Measurements from ENCODE around the gene MYO1E.
"Not testable (repeated sequence)": the region's sequence is repeated elsewhere in the genome, so short reads cannot be mapped to it uniquely, and the experiment has no call there.

MYO1E gene

DNA sequence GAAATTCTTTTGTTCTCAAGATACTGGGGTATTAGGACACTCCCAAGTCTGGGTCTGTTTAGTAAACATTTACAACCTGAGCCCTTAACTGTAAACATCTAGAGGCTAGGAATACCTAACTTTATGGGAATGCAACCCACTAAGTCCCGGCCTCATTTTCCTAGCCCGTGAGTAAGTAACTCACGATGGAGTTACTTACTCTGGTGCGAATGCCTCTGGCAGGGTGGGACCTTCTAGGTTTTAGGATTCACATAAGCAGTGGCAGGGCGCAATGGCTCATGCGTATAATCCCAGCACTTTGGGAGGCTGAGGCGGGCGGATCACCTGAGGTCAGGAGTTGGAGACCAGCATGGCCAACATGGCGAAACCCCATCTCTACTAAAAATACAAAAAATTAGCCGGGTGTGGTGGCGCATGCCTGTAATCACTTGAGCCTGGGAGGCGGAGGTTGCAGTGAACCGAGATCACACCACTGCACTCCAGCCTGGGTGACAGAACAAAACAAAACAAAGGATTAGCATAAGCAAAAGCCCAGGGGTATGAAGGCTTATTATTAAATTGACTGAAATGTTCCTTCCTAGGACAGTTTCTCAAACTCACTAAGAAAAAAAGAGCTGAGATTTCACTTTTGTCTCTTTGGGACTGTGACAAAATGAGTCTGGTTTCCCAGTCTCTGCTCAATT, 14.7 kb upstream of the MYO1E start:
- DNase-seq: not testable (repeated sequence)

DNA sequence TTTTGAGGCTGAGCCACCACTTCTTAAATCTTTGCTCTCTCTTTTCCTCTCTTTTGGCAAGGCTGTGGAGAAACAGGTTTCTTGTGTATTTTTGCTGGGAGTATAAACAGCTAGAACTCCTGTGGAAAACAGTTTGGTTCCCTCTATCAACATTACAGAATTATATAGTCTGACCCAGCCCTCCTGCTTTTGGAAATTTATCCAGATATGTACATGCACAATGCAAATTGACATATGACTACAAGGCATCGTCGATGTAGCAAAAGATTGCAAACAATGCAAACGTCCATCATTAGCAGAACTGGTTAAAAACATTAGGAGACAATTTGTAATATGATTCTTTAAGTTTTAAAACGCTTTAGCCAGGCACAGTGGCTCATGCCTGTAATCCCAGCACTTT, 12.5 kb upstream of the MYO1E start:
- no peak for DNase-seq

DNA sequence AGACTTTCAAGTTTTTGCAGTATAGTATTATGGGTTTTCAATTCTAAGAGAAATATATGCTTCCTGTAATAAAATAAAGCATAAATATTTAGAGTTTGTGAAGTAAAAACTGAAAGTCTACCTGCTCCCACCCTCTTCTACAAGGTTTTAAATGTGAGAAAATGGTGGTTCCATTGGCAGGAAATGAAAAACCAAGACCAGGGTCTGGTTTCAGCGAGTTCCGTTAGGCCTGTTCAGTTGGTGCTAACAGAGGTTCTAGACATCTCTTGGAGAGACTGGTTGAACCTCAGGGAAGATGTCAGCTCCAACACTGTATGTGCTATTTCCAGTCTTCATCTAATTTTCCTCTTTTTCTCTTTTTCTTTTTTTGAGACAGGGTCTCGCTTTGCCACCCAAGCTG, 11.8 kb upstream of the MYO1E start:
- no peak for DNase-seq

DNA sequence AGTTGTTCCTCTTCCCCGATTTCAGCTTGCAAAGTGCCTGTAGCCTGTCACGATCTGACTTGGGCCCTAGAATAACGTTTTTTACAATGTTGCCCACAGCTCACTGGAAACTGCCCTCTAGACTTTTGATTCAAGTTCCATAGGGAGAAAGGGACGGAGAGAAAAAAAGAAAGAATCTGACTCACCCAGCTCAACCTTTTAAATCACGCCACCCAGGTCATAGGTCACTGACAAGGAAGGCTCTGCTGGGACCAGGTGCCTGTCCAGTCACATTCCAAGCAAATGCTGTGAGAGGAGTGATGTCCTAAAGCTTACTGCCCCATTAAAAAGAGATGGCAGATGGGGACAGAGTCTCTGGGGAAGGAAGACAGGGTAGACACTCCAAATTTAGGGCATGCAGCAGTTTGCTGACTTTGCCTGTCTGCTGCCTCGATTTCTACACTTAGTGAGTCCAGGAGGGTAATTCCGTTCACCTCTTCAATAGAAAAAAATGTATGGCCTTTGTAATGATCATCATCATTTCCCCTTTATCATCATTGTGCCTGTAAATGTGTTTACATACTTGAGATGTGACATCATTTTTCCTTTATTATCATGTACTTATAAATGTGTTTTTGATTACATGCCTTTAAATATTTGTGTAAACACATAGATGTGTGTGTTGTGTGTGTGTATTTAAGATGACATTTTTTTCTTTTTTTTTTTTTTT, 8.4 kb upstream of the MYO1E start:
- no peak for DNase-seq

DNA sequence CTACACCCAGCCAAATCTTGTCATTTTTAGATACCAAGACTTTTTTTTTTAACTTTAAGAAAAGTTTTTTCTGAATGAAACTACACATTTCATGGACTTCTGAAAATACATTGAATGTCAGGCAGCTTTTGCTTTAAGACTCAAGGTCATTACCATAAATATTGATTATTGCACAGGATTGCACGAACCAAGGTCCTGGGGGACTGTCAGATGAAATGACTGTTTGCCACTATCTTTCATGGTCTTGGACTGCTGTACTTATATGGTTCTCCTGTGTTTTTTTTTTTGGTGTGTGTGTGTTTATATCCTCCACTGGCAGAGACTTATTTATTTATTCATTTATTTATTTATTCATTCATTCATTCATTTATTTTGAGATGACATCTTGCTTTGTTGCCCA, 6.9 kb upstream of the MYO1E start:
- no peak for DNase-seq

DNA sequence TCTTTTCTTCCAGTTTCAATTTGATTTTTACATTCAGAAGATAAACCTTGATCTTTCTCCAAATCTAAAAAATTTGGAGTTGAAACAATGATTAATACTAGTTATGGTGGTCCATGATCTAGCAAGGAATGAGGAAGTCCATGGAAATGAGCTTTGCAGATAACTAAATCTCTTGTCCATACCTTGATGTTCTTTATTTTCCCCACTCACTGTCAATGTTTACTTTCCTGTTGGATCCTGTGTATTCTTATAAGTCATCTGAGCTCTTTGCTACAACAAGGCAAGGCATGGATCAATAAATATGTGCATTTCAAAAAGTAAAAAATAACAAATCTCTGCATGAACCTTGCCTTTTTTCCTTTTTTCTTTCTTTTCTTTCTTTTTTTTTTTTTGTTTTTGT, 6.2 kb upstream of the MYO1E start:
- no peak for DNase-seq

DNA sequence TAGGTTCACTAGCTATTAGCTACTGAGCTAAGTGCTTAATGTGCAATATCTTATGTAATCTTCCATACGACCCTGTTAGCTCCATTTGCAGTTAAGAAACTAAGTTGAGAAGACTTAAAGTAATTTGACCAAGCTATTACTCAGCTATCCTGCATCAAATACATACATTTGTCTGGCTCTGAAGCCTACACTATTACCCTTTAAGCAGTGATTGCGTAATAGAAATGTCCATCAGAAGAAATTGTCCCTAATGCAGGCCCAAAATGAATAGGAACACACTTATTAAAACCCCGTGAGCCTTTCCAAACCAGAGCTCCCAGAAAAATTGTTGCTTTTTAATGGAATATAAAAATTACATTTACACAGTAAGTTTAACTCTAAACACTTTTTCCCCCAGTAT, 5.3 kb upstream of the MYO1E start:
- DNase-seq: no peak

DNA sequence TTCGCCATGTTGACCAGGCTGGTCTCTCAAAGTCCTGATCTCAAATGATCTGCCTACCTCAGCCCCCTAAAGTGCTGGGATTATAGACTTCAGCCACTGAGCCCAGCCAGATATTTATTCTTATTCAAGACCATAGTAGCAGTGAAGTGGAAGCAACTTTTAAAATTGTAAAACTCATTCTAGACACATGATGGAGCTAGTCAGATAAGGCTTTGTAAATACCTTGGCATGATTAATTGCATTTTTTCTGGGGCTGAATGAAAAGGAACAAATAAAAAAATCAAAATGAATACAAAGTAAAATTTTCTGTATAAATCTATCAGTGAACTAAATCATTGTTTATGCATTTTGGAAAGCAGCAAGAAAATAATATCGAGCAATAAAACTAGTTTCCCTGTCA, 4.1 kb upstream of the MYO1E start:
- peak; percentile 44 for DNase-seq

DNA sequence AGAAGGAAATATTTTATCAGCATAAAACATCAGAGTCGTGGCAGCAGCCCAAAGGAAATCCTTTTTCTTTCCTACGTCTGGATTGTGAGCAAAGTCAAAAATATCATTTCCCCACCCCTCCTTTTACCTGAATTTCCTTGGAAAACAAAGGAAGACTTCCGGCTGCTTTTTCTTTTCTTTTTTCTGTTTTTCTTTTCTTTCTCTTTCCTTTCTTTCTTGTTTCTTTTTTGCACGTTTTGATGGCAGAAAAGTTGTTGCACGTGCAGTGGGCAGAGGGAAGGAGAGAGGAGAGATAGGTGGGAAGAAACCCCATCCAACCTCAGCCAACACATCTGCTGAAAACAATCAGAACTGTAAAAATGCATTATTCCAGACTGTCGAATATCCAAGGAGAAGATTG, 544 bp upstream of the MYO1E start:
- DNase-seq: no peak

DNA sequence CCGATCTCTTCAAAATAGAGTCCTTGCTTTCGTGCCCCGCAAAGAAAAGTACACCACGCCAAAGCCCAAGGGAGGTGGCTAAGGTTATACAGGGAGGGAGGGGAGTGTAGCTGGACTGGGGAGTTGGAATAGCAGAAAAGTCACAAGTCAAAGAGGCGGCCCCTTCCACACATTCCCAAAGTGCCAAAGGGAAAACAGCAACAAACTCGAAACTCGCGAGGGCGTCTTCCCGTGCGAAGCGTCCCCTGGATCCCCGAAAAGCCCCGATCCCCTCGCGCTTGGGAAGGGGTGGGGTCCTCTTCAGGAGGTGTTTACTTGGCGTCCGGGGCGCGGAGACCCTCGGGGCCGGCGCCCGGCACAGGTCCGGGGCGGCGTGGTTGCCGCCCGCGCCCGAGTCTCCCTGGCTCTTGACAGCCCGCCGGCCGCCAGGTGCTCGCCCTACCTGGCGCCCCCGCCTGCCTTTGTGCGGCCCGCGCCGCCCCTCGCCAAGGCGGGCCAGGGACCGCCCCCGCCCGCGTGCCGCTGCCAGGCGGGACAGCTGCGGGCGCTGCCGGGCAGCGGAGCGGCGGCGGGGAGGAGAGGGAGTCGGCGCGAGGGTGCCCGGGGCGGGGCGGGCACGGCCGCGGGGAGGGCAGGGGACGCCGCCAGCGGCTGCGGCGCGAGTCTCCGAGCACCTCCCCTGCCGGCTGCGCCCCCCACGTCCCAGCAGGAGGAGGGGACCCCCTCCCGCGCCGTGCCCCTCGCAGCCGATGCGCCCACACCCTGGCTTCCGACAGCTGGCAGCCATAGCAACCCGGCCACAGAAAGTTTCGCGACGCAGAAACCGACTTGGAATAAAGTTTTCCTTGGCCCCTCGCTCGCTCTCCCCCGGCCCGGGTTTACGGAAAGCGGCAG, 966 bp downstream of the MYO1E start:
- DNase-seq: peak; percentile 29

DNA sequence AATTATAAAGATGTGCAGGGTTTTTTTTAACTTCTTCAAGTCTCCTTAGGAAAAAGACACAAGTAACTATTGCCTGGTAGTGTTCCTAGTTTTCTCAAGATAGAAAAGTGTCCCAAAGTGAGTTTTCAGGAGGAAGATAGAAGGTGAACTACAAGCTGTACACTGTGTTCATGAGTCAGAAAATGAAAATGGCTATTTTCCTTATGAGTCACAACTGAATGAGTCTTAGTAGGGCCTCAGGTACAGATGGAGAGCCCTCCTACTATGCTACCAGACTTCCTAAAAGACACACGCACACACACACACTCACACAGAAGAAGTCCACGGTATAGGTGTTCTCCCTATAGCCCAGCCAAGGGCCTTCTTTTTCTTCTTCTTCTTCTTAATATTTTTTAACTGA, 3.1 kb downstream of the MYO1E start:
- no peak for DNase-seq

DNA sequence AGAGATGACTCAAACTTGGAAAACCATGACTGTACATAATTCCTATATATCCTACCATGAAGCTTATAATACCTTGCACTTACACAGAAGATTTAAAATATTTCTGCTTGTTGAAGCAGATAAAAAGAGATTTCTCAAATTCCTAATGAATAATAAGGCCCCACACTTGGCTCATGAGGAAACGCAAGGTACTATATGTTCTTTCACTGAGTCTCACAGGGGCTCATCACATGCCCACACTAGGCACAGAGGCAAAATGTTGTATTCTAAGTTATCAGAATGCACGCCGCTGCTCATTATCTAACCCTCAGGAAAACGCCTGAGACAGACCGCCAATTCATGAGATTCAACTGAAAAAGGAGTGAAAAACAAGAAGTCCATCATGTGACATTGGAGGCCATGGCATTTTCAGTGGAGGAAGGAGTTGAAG, 5.6 kb downstream of the MYO1E start:
- DNase-seq: peak; percentile 69

DNA sequence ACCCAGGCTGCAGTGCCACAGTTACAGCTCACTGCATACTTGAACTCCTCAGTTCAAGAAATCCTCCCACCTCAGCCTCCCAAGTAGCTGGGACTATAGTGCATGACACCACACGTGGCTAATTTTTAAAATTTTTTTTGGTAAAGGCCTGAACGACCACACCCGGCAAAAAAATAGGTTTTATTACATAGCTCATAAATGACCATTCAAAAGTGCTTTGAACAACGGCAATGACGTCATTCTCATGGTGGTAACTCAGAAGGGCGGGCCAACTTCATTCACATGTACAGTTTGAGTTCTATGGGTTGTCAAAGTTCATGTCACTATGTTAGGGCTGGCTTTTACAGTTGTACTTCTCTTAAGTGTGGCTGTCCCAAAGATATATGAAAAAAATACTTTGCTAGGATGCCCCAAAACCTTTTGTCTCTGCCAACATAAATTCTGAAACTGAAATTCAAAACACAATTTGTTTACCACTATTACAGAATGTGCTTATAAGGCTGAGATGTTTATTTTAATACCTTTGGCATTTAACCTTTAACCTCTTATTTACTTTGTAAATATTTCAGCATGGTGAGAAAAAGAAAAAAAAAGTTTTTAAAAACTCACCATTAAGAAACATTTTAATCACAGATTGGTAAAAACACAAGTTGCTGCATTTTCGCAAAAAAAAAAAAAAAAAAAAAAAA, 6.2 kb downstream of the MYO1E start:
- DNase-seq: no peak

DNA sequence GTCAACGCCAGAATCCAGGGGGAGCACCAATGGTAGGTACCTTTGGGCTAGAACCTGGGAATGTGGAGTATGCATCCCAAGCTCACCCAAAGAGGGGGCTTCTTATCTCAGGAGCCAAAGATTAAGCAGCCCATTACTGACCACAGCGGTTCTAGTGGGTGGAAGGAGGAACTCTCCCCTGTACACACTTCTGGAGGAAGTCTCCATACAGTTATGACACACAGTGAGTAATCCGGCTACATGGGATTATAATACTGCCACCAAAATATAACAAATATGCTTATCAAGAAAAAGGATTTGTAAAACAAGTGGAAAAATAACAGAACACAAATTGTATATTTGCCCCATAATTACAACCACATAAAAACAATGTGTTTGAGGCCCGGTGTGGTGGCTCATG, 8.4 kb downstream of the MYO1E start:
- peak; percentile 42 for DNase-seq

DNA sequence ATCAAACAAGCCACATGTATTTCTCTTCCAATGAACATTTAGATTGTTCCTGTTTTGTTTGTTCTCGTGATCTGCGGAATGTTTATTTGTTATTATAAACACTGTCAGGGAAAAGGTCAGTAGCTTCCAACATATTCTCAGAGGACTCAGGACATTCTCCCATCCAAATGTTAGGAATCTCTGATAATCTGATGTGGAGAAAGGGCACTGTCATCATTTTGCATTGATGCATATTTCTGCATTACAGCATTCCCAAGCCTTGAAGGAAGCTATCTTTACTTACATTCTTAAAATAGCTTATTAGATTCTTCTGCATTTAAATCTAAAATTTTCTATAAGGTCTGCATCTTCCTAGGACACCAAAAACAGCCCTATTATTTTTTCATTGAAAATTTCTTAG, 10.3 kb downstream of the MYO1E start:
- DNase-seq: no peak

DNA sequence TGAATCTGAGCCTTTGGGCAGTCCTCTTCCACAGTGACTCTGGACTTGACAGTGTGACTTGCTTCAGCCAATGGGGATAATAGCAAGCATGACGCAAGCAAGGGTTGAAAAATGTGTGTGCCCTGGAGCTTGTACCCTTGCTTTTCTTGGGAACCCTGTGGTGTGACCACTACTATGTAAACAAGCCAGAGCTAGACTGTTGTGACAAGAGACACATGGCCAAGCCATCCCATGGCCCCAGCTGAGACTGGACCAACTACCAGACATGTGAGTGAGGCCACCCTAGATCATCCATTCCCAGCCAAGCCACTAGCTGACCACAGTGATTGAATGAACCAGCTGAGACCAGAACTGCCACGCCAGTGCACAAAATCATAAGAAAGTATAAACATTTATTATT, 11.8 kb downstream of the MYO1E start:
- no peak for DNase-seq

DNA sequence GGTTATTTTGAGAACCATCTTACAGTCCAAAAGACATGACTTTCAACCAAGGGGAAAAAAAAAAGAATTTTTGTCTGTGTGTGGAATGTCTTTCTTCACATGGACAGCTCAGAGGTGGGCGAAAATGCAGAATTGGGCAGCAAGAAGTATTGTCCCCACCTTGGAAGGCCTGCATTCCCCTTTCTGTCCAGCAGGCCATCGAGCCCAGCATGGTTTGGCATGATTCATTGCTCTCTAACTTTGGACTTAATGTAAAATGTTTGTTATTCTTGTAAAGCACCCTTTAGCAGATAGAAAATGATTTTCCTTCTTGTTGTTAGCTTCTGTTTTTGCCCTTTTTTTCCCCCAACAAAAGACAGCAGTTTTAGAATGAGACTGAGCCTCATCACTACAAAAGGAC, 12.4 kb downstream of the MYO1E start:
- no peak for DNase-seq

DNA sequence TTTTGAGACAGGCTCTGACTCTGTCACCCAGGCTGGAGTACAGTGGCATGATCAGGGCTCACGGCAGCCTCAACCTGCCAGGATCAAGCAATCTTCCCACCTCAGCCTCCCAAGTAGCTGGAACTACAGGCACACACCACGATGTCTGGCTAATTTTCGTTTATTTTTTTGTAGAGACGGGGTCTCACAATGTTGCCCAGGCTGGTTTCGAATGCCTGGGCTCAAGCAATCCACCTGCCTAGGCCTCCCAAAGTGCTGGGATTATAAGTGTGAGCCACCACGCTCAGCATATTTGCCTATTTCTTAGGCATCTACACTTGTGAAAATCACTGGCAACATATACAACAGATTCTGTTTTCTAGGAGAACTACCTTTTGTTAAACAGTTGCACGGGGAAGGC, 16.9 kb downstream of the MYO1E start:
- no peak for DNase-seq

DNA sequence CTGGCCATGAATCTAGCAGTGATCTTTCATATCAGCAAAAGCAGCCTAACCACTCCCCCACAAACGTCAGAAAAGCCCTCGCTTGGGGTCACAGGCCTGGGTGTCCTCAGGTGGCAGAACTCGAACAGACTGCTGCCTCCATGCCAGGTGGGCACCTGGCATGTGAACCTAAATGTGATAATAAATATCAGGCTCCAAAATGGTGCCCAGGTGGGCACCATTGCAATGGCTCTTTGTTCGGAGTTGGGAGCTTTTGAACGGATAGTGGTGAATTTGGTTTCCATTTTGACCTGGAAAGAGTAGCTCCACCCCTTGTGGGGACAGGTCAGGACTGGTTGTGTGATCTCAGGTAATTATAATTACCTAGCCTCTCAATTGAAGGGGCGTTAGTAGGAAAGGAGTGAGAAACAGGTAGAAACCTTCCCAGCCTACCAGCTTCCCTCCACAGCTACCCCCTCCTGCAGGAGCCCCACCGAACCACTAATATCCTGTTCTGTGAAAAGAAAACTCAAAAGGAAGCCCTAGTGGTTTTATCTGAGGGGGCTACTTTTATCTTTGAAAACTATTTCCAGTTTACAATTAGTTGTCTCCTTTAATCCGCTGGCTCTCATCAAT, 18.1 kb downstream of the MYO1E start:
- peak; percentile 23 for DNase-seq

DNA sequence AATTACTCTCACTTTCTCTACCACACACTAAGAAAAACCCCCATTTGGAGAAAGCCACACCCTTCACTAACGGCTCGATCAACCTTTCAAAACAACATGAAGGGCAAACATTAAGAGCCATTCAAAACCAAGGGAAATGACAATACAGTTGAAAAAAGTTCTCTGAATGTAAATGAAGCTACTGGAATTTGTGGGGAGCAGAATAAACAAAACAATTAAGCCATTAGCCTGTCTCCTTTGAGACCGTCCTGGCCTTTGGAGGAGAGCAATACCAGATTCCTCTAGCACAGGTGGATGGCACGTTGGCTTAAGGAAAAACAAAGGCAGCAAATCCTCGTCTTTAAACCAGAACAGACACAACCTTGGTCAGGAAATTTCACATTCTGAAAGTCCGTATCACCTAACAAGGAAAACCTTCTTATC, 18.7 kb downstream of the MYO1E start:
- peak; percentile 21 for DNase-seq

DNA sequence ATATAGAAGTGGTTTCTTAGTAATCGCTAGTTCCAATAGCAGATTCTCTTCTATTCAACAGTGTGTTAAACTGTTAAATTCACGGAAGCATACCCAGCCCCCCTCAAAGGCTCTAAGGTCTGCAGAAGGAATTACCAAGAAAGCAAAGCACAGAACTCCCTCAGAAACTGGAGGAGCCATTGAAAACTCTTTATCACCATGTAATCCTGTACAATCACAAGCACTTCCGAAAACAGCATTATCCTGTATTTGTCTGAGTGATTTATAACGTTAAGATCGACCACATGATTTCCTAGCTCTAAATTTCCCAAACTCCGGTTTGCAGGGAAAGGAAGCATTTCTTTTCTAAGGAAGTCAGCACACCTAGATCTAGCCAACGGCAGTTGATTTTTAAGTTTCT, 20.0 kb downstream of the MYO1E start:
- DNase-seq: no peak

DNA sequence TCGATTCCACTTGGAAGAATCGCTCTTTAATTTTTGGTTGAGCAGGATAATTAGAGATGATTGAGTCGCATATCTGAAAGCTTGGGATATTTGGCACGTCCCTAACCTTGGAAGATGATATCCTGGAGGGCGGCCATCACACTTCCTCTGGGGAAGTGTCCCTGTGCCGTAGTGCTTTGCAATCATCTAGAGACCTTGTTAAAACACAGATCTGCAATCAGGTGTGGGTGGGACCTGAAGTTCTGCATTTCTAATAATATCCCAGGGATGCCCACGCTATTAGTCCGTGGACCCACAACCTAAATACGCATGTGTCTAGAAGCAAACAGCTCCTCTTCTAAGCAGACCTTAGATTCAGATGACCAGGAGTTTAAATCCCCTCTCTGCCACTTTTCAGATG, 20.5 kb downstream of the MYO1E start:
- DNase-seq: no peak

DNA sequence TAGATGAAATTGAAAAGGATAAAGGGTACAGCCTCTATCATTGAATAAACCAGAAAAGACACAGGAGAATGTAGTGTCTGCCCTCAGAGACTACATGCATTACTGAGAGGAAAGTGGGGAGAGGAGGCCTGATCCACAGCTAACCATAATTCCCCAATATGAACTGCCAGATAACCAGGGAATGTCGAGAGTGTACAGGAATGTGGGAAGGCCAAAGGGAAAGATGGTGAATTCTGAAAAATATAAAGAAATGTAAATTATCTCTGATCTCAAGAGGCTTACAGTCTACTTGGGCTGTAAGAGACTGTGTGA, 22.3 kb downstream of the MYO1E start:
- no peak for DNase-seq

All from hematopoietic multipotent progenitor cell treated with erythropoietin and hydrocortisone succinate and interleukin-3 and kit ligand, for 4 days (in vitro differentiated cells).